Hepatocyte (in vitro differentiated cells): Measurements from ENCODE around the gene SLC43A1.

Experiments used
- CTCF ChIP-seq: fragments of 200-600 bp; sonication (generic); IDR thresholded peaks from 2 replicates; pipeline ENCODE4 v1.5.1; 2016; ENCODE audit warnings: antibody characterized with exemption, mild to moderate bottlenecking; ENCODE audit not compliant: poor library complexity
- EZH2 ChIP-seq: fragments of 200-600 bp; sonication (generic); IDR thresholded peaks from 2 replicates; pipeline ENCODE4 v1.6.1; 2016; ENCODE audit warnings: antibody characterized with exemption, mild to moderate bottlenecking, borderline replicate concordance
- EZH2phosphoT487 ChIP-seq: fragments of 200-600 bp; sonication (generic); IDR thresholded peaks from one replicate; pipeline ENCODE4 v1.6.1; 2018; ENCODE audit warnings: antibody characterized with exemption, mild to moderate bottlenecking, low read depth, moderate library complexity; ENCODE audit not compliant: unreplicated experiment, severe bottlenecking

- TF ChIP-seq CTCF (peak; percentile 97), EZH2 (no peak), EZH2phosphoT487 (no peak)
Measured at GRCh38 chr11:57527056-57527631, 11.6 kb upstream of the SLC43A1 start.
